Progenitor cell of endocrine pancreas (in vitro differentiated cells): ENCODE measurements around the gene DOCK1. TPM values are rescaled to one million over a fixed set of nuclear protein-coding genes. Genes with fewer than 3 reads are reported as not detected.

Experiments used
- DNase-seq: peaks from one replicate; pipeline ENCODE4 v3.0.0; 2021; ENCODE audit warnings: low spot score; ENCODE audit not compliant: unreplicated experiment
- H3K27ac Mint-ChIP-seq: 2 replicates; pipeline ENCODE4 v1.8.0; 2021; ENCODE audit warnings: mild to moderate bottlenecking, moderate library complexity, mixed read lengths
- H3K27me3 Mint-ChIP-seq: 2 replicates; pipeline ENCODE4 v1.8.0; 2021; ENCODE audit warnings: mixed read lengths
- H3K36me3 Mint-ChIP-seq: 2 replicates; pipeline ENCODE4 v1.8.0; 2022; ENCODE audit warnings: mixed read lengths; ENCODE audit not compliant: insufficient read depth
- H3K4me1 Mint-ChIP-seq: 2 replicates; pipeline ENCODE4 v1.8.0; 2021; ENCODE audit warnings: low read depth, mixed read lengths
- H3K4me3 Mint-ChIP-seq: 2 replicates; pipeline ENCODE4 v1.8.0; 2021; ENCODE audit warnings: low read depth, mild to moderate bottlenecking, moderate library complexity, mixed read lengths
- H3K9me3 Mint-ChIP-seq: 2 replicates; pipeline ENCODE4 v1.8.0; 2021; ENCODE audit warnings: low read depth, mixed read lengths
- total RNA-seq: library from RNA; stranded (reverse); gene quantifications from 2 replicates; pipeline ENCODE4 v1.2.1, GENCODE V29; 2021
- TF ChIP-seq, protein P1 (sequence below): fragments of 200-600 bp; sonication (generic); IDR thresholded peaks from one replicate; pipeline ENCODE4 v1.5.0; 2021; ENCODE audit warnings: antibody characterized with exemption, mild to moderate bottlenecking; ENCODE audit not compliant: unreplicated experiment

Gene DOCK1
- total RNA-seq, 1 donor from 2014 or later = 77.8 TPM

DNA sequence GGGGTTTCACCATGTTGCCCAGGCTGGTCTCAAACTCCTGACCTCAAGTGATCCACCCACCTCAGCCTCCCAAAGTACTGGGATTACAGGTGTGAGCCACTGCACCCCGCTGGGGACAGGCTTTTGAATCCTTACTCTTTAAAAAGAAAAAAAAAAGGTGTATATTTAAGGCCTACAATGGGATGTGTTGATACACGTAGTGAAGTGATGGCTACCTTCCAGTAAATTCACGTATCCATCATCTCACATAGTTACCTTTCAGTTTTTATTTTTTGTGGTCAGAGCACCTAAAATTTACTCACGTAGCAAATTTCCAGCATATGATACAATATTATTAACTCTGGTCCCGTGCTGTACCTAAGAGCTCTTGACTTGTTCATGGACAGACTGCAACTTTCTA is 410.7 kb downstream of the DOCK1 start:
- H3K27me3 Mint-ChIP-seq = no peaks in the 10 kb centered on the region
- TF ChIP-seq, protein P1, sequence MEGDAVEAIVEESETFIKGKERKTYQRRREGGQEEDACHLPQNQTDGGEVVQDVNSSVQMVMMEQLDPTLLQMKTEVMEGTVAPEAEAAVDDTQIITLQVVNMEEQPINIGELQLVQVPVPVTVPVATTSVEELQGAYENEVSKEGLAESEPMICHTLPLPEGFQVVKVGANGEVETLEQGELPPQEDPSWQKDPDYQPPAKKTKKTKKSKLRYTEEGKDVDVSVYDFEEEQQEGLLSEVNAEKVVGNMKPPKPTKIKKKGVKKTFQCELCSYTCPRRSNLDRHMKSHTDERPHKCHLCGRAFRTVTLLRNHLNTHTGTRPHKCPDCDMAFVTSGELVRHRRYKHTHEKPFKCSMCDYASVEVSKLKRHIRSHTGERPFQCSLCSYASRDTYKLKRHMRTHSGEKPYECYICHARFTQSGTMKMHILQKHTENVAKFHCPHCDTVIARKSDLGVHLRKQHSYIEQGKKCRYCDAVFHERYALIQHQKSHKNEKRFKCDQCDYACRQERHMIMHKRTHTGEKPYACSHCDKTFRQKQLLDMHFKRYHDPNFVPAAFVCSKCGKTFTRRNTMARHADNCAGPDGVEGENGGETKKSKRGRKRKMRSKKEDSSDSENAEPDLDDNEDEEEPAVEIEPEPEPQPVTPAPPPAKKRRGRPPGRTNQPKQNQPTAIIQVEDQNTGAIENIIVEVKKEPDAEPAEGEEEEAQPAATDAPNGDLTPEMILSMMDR = no peak
- no peaks in the 10 kb centered on the region for H3K9me3 Mint-ChIP-seq
- no peaks in the 10 kb centered on the region for H3K36me3 Mint-ChIP-seq
- H3K4me3 Mint-ChIP-seq = no peak overlapping the region
- H3K4me1 Mint-ChIP-seq = no peaks in the 10 kb centered on the region
- H3K27ac Mint-ChIP-seq = no peak overlapping the region
- no peak for DNase-seq

DNA sequence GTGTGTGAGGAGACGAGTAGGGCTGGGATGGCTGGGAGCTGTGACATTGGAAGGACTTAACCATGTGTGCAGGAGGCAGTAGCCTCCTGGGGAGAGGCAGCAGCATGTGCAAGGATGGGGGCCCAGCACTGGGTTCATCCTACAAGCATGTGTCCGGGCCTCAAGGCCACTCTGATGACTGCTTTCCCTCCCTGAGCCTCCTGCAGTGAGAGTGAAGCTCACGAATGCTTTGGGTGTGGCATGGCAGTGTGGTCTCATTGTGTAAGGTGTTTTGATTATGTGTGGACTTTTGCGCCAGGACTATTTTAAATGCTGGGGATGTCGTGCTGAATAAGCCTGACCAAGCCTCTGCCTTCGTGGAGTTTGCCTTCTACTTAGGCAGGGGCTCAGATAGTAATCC is 413.2 kb downstream of the DOCK1 start:
- Mint-ChIP-seq H3K27ac (peak overlapping the region; percentile 19), H3K36me3 (no peaks in the 10 kb centered on the region), H3K9me3 (no peaks in the 10 kb centered on the region), H3K4me3 (no peak overlapping the region), H3K4me1 (no peaks in the 10 kb centered on the region), H3K27me3 (no peaks in the 10 kb centered on the region)
- DNase-seq = no peak
- TF ChIP-seq, protein P1 = no peak

DNA sequence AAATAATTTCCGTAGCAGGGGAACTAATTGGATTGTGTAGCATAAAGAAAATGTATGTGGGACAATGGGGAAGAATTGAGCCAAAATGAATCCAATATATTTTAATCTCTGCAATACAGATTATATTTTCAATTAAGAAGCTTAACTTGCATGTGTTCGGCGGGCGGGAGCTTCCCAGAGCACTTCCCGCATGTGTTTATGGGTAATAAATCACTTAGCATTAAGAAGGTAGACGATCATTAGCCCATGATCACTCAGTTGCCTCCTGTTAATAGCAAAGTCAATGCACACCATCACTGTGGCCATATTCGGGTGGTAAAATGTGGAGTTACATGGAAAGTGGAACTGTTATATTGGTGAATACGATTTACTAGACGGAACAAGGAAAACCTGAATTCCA is 414.0 kb downstream of the DOCK1 start:
- DNase-seq = no peak
- H3K36me3 Mint-ChIP-seq = no peaks in the 10 kb centered on the region

DNA sequence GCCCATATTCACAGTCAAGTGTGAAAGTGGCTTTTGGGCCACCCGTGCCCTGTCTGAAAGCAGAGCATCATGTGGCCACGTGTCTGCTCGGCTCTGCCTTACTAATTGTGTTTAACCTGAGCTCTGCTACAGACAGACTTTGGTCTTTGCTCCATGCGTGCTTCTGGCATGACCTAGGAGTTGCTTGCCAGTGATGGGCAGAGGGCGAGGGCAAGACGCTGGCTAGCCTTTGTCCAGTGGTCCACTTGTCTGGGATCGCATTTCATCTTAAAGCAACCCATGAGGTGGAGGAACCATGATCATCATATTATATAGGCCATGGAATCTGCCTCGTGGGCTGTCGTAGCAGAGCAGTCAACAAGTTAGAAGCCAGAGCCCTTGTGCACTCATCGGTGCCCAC is 414.5 kb downstream of the DOCK1 start:
- H3K4me1 Mint-ChIP-seq = no peaks in the 10 kb centered on the region
- TF ChIP-seq, protein P1 = no peak
- no peaks in the 10 kb centered on the region for H3K9me3 Mint-ChIP-seq
- DNase-seq = no peak
- no peaks in the 10 kb centered on the region for H3K36me3 Mint-ChIP-seq
- H3K4me3 Mint-ChIP-seq = no peak overlapping the region
- no peaks in the 10 kb centered on the region for H3K27me3 Mint-ChIP-seq
- H3K27ac Mint-ChIP-seq = no peak overlapping the region

More for the DNA sequence above, 414.0 kb downstream of the DOCK1 start:
- Mint-ChIP-seq H3K27ac (no peak overlapping the region), H3K9me3 (no peaks in the 10 kb centered on the region), H3K27me3 (no peaks in the 10 kb centered on the region), H3K4me3 (no peak overlapping the region), H3K4me1 (no peaks in the 10 kb centered on the region)
- TF ChIP-seq, protein P1 = no peak

DNA sequence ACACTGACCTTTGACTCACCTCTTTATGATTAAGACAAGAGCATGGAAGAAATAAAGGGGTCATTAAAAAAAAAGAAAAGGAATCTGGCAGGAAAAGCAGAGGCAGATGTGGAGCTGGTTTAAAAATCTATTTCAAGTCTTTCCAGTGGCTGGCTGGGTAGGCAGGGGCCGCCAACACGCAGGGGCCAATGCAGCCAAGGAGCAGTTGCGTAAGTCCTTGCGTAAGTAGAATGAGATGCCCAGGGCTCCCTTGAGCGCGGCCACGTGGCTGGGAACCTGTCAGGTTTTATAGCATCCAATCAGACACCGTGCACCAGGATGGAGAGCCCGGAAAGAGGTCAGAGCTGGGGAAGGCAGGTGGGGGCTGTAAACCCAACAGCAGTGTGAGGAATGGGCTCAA is 414.9 kb downstream of the DOCK1 start:
- DNase-seq = no peak
- Mint-ChIP-seq H3K27ac (no peak overlapping the region), H3K4me3 (no peak overlapping the region), H3K9me3 (no peaks in the 10 kb centered on the region), H3K4me1 (no peaks in the 10 kb centered on the region), H3K36me3 (no peaks in the 10 kb centered on the region), H3K27me3 (no peaks in the 10 kb centered on the region)
- TF ChIP-seq, protein P1 = no peak

DNA sequence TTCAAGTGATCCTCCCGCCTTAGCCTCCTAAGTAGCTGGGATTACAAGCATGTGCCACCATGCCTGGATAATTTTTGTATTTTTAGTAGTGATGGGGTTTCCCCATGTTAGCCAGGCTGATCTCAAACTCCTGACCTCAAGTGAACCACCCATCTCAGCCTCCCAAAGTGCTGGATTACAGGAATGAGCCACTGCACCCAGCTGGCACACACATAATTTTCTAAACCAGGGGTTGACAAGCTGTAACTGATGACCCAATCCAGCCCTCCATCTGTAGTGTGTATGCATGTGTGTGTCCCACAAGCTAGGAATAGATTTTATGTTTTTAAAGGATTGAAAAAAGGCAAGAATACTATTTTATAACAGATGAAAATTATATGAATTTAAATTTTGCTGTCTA is 417.1 kb downstream of the DOCK1 start:
- no peak overlapping the region for H3K27ac Mint-ChIP-seq
- no peaks in the 10 kb centered on the region for H3K9me3 Mint-ChIP-seq
- H3K36me3 Mint-ChIP-seq = no peaks in the 10 kb centered on the region
- DNase-seq = no peak
- TF ChIP-seq, protein P1 = no peak
- H3K4me1 Mint-ChIP-seq = no peaks in the 10 kb centered on the region
- no peak overlapping the region for H3K4me3 Mint-ChIP-seq
- H3K27me3 Mint-ChIP-seq = no peaks in the 10 kb centered on the region
